Hepatocyte (in vitro differentiated cells): Measurements from ENCODE around the gene GRIN2D.
"Not testable (repeated sequence)": the region's sequence is repeated elsewhere in the genome, so short reads cannot be mapped to it uniquely, and the experiment has no call there.

Experiments used
- CTCF ChIP-seq: fragments of 200-600 bp; sonication (generic); IDR thresholded peaks from 2 replicates; pipeline ENCODE4 v1.5.1; 2016; ENCODE audit warnings: antibody characterized with exemption, mild to moderate bottlenecking; ENCODE audit not compliant: poor library complexity
- EZH2 ChIP-seq: fragments of 200-600 bp; sonication (generic); IDR thresholded peaks from 2 replicates; pipeline ENCODE4 v1.6.1; 2016; ENCODE audit warnings: antibody characterized with exemption, mild to moderate bottlenecking, borderline replicate concordance
- EZH2phosphoT487 ChIP-seq: fragments of 200-600 bp; sonication (generic); IDR thresholded peaks from one replicate; pipeline ENCODE4 v1.6.1; 2018; ENCODE audit warnings: antibody characterized with exemption, mild to moderate bottlenecking, low read depth, moderate library complexity; ENCODE audit not compliant: unreplicated experiment, severe bottlenecking

- not testable (repeated sequence) for TF ChIP-seq CTCF, EZH2, EZH2phosphoT487
These were observed 21.7 kb upstream of the GRIN2D start for GRCh38 chr19:48371771-48372170.
